Fibroblast of the aortic adventitia (primary cell): ENCODE results near the gene ZNRD2. TPM values are rescaled to one million over a fixed set of nuclear protein-coding genes. Genes with fewer than 3 reads are reported as not detected.
A peak's percentile ranks its signal among the peaks of the same experiment; 100 is the strongest.
"Not testable (repeated sequence)": the region's sequence is repeated elsewhere in the genome, so short reads cannot be mapped to it uniquely, and the experiment has no call there.

Source experiments
- DNase-seq: peaks from one replicate; pipeline ENCODE4 v3.0.0-alpha.2; 2010; ENCODE audit warnings: low read depth
- H3K4me3 ChIP-seq: 2 replicates; pipeline ENCODE4 v1.5.1; 2011; ENCODE audit warnings: low read depth, mild to moderate bottlenecking, control low read depth, low read length, moderate library complexity
- total RNA-seq: library from RNA; depleted of rRNA; stranded (reverse); fragments of >200 nt; gene quantifications from 2 replicates; pipeline ENCODE4 v1.2.3, GENCODE V29; 2012; ENCODE audit warnings: low replicate concordance
- TF ChIP-seq, protein P1 (sequence below): IDR thresholded peaks from 2 replicates; pipeline ENCODE4 v1.5.1; 2011; ENCODE audit warnings: mild to moderate bottlenecking, low read length, control low read depth, inconsistent platforms; ENCODE audit not compliant: insufficient read depth

ZNRD2 gene, protein sequence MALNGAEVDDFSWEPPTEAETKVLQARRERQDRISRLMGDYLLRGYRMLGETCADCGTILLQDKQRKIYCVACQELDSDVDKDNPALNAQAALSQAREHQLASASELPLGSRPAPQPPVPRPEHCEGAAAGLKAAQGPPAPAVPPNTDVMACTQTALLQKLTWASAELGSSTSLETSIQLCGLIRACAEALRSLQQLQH
- 27.2 and 48.0 TPM in 2 replicates for total RNA-seq

DNA sequence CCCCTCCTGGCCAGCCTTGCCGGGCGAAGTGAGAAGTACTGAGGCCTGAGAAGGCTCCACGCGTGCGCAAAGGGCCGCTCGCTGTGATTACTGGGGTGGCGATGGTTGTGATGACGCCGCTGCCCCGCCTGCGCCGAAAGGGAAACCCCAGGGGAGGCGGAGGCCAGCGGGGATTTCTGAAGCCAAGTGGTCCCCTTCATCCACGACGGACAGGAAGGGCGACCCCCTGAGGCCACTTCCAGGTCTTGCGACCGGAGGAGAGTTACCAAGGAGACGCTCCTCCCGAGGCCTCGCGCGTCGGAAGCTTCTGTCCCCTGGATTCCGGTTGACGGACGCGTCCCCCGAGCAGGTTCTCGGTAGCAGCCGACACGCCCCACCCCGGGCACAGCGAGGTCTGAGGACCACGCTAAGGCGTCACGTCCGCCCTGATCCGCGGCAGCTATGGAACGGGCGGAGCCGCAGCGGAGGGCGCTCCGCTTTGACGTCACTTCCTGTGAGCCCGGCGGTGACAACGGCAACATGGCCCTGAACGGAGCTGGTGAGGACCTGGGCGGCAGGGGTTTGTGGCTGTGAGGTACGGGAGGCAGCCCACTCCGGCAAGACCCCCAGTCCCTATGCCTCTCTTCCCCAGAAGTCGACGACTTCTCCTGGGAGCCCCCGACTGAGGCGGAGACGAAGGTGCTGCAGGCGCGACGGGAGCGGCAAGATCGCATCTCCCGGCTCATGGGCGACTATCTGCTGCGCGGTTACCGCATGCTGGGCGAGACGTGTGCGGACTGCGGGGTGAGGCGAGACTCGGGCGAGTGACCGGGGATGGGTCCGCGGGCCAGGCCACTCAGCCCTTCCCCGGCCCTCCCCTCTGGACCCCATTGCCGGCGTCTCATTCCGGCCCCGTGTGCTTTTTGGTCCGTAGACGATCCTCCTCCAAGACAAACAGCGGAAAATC is at the start of gene ZNRD2:
TSS of gene ZNRD2 (plus strand) at position 505 of the 946 bp plus-strand sequence. CDS start at position 520, 15 bp downstream.
- TF ChIP-seq, protein P1, sequence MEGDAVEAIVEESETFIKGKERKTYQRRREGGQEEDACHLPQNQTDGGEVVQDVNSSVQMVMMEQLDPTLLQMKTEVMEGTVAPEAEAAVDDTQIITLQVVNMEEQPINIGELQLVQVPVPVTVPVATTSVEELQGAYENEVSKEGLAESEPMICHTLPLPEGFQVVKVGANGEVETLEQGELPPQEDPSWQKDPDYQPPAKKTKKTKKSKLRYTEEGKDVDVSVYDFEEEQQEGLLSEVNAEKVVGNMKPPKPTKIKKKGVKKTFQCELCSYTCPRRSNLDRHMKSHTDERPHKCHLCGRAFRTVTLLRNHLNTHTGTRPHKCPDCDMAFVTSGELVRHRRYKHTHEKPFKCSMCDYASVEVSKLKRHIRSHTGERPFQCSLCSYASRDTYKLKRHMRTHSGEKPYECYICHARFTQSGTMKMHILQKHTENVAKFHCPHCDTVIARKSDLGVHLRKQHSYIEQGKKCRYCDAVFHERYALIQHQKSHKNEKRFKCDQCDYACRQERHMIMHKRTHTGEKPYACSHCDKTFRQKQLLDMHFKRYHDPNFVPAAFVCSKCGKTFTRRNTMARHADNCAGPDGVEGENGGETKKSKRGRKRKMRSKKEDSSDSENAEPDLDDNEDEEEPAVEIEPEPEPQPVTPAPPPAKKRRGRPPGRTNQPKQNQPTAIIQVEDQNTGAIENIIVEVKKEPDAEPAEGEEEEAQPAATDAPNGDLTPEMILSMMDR, result peak; percentile 34

DNA sequence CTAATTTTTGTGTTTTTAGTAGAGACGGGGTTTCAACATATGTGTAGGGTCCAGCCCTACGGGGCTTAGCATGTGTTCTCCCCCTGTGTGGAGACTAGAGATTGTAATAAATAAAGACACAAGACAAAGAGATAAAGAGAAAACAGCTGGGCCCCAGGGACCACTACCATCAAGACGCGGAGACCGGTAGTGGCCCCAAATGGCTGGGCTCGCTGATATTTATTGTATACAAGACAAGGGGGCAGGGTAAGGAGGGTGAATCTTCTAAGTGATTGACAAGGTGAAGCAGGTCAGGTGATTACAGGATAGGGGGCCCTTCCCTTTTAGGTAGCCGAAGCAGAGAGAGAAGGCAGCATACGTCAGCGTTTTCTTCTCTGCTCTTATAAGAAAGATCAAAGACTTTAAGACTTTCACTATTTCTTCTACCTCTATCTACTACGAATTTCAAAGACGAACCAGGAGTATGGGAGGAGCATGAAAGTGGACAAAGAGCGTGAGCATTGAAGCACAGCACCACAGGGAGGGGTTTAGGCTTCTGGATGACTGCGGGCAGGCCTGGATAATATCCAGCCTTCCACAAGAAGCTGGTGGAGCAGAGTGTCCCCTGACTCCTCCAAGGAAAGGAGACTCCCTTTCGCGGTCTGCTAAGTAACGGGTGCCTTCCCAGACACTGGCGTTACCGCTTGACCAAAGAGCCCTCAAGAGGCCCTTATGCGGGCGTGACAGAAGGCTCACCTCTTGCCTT is 48.3 kb upstream of the ZNRD2 start:
- DNase-seq, H3K4me3 ChIP-seq: not testable (repeated sequence)

More for the DNA sequence above, at the start of gene ZNRD2:
- peak within 1 kb of the TSS; percentile 93 for H3K4me3 ChIP-seq
- peak; percentile 98 for DNase-seq

DNA sequence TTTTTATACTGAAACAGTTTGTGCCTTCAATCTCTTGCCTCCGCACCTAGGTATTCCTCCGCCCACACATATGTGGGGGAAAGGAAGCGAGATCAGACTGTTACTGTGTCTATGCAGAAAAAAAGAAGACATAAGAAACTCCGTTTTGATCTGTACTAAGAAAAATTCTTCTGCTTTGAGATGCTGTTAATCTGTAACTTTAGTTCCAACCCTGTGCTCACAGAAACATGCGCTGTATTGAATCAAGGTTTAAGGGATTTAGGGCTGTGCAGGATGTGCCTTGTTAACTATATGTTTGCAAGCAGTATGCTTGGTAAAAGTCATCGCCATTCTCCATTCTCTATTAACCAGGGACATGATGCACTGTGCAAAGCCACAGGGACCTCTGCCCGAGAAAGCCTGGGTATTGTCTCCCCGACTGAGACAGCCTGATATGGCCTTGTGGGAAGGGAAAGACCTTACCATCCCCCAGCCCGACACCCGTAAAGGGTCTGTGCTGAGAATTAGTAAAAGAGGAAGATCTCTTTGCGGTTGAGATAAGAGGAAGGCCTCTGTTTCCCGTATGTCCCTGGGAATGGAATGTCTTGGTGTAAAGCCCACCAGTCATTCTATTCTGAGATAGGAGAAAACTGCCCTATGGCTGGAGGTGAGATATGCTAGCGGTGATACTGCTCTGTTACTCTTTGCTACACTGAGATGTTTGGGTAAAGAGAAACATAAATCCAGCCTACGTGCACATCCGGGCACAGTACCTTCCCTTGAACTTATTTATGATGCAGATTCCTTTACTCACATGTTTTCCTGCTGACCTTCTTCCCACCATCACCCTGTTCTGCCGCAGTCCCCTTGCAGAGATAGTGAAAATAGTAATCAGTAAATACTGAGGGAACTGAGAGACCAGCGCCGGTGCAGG is 47.3 kb upstream of the ZNRD2 start:
- DNase-seq, H3K4me3 ChIP-seq: not testable (repeated sequence)

DNA sequence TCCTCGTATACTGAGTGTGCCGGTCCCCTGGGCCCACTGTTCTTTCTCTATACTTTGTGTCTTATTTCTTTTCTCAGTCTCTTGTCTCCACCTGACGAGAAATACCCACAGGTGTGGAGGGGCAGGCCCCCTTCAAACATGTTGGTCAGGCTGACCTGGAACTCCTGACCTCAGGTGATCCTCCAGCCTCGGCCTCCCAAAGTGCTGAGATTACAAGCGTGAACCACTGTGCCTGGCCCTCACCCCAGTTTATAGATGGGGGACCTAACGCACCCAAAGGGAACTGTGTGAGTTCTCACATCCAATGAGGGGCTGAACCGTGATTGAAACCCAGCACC is 46.7 kb upstream of the ZNRD2 start:
- not testable (repeated sequence) for DNase-seq, H3K4me3 ChIP-seq

DNA sequence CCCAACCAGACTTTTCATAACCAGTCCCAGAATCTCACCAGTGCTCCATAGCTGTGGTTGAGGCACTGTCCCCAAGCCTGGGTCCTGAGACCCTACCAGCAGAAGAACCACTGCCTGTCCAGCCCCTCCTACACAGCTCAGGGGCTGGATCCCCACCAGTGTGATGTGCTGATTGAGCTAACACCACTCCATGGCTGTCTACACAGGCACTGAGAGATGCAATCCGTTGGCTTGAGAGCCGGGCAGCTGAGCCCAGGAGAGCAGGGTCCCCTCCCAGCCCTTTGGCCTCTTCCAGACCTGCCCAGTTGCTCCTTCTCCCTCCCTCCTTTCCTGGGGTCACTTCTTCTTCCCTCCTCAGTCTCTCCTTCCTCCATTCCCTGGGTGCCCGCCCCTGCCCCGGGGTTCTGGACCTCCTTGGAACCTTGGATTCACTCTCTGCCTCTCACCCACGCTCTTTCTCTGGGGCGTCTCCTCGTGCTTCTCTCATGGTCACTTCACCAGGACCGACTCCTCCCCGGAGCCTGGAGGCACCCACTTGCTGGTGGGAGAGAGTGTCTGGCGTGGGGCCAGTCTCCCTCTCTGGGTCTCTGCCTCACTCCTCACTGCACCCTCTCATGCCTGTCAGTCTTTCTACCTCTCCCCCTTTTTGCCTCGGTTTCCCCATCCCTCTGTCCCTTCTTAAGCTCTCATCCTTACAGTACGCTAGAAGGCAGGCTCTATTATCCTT is 46.1 kb upstream of the ZNRD2 start:
- H3K4me3 ChIP-seq, result peak overlapping the region; percentile 47
- no peak for DNase-seq
- TF ChIP-seq, protein P1, result no peak

DNA sequence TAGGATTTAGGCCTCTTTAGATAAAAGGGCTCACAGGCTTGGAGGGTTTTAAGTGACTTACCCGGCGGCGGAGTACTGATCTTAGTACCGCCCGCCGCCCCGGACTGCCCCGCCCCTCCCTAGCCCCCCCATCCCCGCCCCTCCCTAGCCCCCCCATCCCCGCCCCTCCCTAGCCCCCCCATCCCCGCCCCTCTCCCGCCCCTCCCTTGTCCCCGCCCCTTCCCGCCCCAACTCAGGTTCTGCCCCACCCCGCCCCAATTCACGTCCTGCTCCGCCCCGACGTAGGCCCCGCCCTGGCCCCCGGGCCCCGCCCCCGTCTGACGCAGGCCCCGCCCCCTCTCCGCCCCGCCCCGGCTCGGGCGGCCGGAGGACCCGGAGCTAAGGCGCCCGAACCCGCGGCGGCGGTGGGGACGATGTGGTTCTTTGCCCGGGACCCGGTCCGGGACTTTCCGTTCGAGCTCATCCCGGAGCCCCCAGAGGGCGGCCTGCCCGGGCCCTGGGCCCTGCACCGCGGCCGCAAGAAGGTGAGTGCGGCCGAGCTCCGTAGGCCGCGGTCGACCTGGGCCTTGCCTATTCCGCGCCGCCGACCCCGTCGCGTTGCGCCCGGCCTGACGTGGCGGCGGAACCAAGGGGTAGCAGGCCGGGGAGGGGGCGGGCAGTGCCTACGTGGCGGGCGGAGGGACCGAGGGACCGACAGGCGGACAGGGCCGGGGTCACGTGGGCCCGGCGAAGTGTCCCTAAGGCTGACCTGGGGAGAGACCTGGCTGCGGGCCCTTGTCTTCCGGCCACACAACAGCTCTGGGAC is 45.3 kb upstream of the ZNRD2 start, which contains the start of gene SCYL1:
TSS of gene SCYL1 (plus strand) at position 343 of the 805 bp plus-strand sequence. CDS start at position 414, 71 bp downstream.
- DNase-seq, result peak; percentile 83
- TF ChIP-seq, protein P1, result no peak
- H3K4me3 ChIP-seq, result peak within 1 kb of the TSS; percentile 95
